SK-N-SH (cell line): ENCODE results near the gene EFNA3. TPM values are rescaled to one million over a fixed set of nuclear protein-coding genes. Genes with fewer than 3 reads are reported as not detected.

Experiments
- CTCF ChIA-PET: fragments of 300-600, 350-600 bp; formaldehyde crosslinking; extraction: SDS; loops from one replicate; lab custom pipeline; 2021; lab: Yijun Ruan, JAX
- POLR2A ChIA-PET: fragments of 350-600 bp; sonication (Branson Sonifier 250); formaldehyde crosslinking; extraction: SDS; loops from one replicate; lab custom pipeline; 2020; ENCODE audit warnings: antibody characterized with exemption, inconsistent platforms; lab: Yijun Ruan, JAX
- DNase-seq: peaks from one replicate; pipeline ENCODE4 v3.0.0; 2012
- H2AFZ ChIP-seq: fragments of 200-600 bp; sonication (generic); 2 replicates; pipeline ENCODE4 v1.8.1; 2016; ENCODE audit warnings: antibody characterized with exemption, mild to moderate bottlenecking, low read depth
- H3F3A ChIP-seq: fragments of 200-600 bp; sonication (generic); replicated peaks from 2 replicates; pipeline ENCODE3; 2016; ENCODE audit warnings: antibody characterized with exemption, mild to moderate bottlenecking; ENCODE audit not compliant: insufficient read depth
- H3K27ac ChIP-seq, 2 experiments: fragments of 200-500 bp in 1 of 2; fragments of 200-600 bp in 1 of 2; sonication (Bioruptor generic) in 1 of 2; sonication (generic), shearing (Covaris generic) in 1 of 2; 2 replicates each; pipeline versions ENCODE4 v1.5.1 to v1.6.1; 2014 to 2016; ENCODE audit warnings: low read depth in 2 of 2, inconsistent platforms in 1 of 2, low read length in 1 of 2, mild to moderate bottlenecking in 1 of 2, mixed read lengths in 1 of 2
- H3K27me3 ChIP-seq: fragments of 200-600 bp; sonication (generic), shearing (Covaris generic); 2 replicates; pipeline ENCODE4 v1.6.1; 2016; ENCODE audit warnings: mixed run types; ENCODE audit not compliant: insufficient read depth
- H3K36me3 ChIP-seq, 2 experiments: fragments of 200-500 bp in 1 of 2; fragments of 200-600 bp in 1 of 2; sonication (Bioruptor generic) in 1 of 2; sonication (generic) in 1 of 2; replicated peaks in 1 of 2; 2 replicates each; pipeline versions ENCODE3 to v1.5.1; 2014 to 2016; ENCODE audit warnings: low read length in 1 of 2, mild to moderate bottlenecking in 1 of 2; ENCODE audit not compliant: insufficient read depth in 2 of 2, control insufficient read depth in 1 of 2
- H3K4me1 ChIP-seq, 2 experiments: fragments of 200-500 bp in 1 of 2; fragments of 200-600 bp in 1 of 2; sonication (Bioruptor generic) in 1 of 2; sonication (generic), shearing (Covaris generic) in 1 of 2; 2 replicates each; pipeline versions ENCODE4 v1.5.1 to v1.6.1; 2014 to 2016; ENCODE audit warnings: low read depth in 1 of 2, low read length in 1 of 2, mixed run types in 1 of 2; ENCODE audit not compliant: insufficient read depth in 2 of 2, control insufficient read depth in 1 of 2
- H3K4me2 ChIP-seq: fragments of 200-600 bp; sonication (generic), shearing (Covaris generic); 2 replicates; pipeline ENCODE4 v1.6.1; 2017; ENCODE audit warnings: mixed run types
- H3K4me3 ChIP-seq, 2 experiments: fragments of 200-500 bp in 1 of 2; fragments of 200-600 bp in 1 of 2; sonication (Bioruptor generic) in 1 of 2; sonication (generic), shearing (Covaris generic) in 1 of 2; 2 replicates each; pipeline versions ENCODE4 v1.5.1 to v1.8.1; 2014 to 2016; ENCODE audit warnings: low read depth in 2 of 2, inconsistent platforms in 1 of 2, low read length in 1 of 2, mild to moderate bottlenecking in 1 of 2, mixed read lengths in 1 of 2, moderate library complexity in 1 of 2
- H3K79me2 ChIP-seq: fragments of 200-600 bp; sonication (generic); 2 replicates; pipeline ENCODE4 v1.8.1; 2017; ENCODE audit warnings: mild to moderate bottlenecking; ENCODE audit not compliant: insufficient read depth
- H3K9ac ChIP-seq: fragments of 200-600 bp; sonication (generic); 2 replicates; pipeline ENCODE4 v1.6.1; 2017; ENCODE audit warnings: mixed run types
- H3K9me2 ChIP-seq: fragments of 200-600 bp; sonication (generic); 2 replicates; pipeline ENCODE4 v1.6.1; 2017; ENCODE audit warnings: mixed run types
- H3K9me3 ChIP-seq: fragments of 200-600 bp; sonication (generic); 2 replicates; pipeline ENCODE4 v1.6.1; 2017; ENCODE audit warnings: mixed run types, mild to moderate bottlenecking, moderate library complexity
- H4K20me1 ChIP-seq: fragments of 200-600 bp; sonication (generic); 2 replicates; pipeline ENCODE4 v1.6.1; 2017; ENCODE audit warnings: mild to moderate bottlenecking, mixed run types; ENCODE audit not compliant: insufficient read depth
- CHD2 ChIP-seq: fragments of 150-350 bp; IDR thresholded peaks from 2 replicates; pipeline ENCODE4 v1.6.1; 2018; ENCODE audit warnings: low read length; ENCODE audit not compliant: partially characterized antibody
- FOXJ3 ChIP-seq: sonication (generic); formaldehyde crosslinking; IDR thresholded peaks from 2 replicates; pipeline ENCODE4 v1.5.1; 2020; ENCODE audit warnings: mild to moderate bottlenecking, missing genetic modification reagents
- GABPA ChIP-seq: IDR thresholded peaks from 2 replicates; pipeline ENCODE4 v1.4.0; 2012; ENCODE audit warnings: low read depth, mild to moderate bottlenecking
- GATA2 ChIP-seq: sonication (generic); formaldehyde crosslinking; IDR thresholded peaks from 2 replicates; pipeline ENCODE4 v1.5.0; 2020; ENCODE audit warnings: mild to moderate bottlenecking, missing genetic modification reagents
- JUND ChIP-seq: IDR thresholded peaks from 2 replicates; pipeline ENCODE4 v1.4.0; 2012
- MXI1 ChIP-seq: IDR thresholded peaks from 2 replicates; pipeline ENCODE4 v1.6.1; 2012; ENCODE audit warnings: mild to moderate bottlenecking, low read depth, low read length, improper control_type of control experiment
- NFIC ChIP-seq: IDR thresholded peaks from 2 replicates; pipeline ENCODE4 v1.4.0; 2012; ENCODE audit warnings: borderline replicate concordance
- POLR2AphosphoS5 ChIP-seq: IDR thresholded peaks from 2 replicates; pipeline ENCODE4 v1.6.1; 2012; ENCODE audit warnings: low read depth, low read length
- RXRA ChIP-seq: IDR thresholded peaks from 2 replicates; pipeline ENCODE4 v1.4.0; 2012; ENCODE audit warnings: low read depth, mild to moderate bottlenecking, borderline replicate concordance
- SIN3A ChIP-seq: IDR thresholded peaks from 2 replicates; pipeline ENCODE4 v1.6.1; 2012; ENCODE audit warnings: low read depth, mild to moderate bottlenecking, low read length, moderate library complexity, borderline replicate concordance
- WGBS: methylation state at CpG from one replicate; pipeline ENCODE4 v1.1.6; 2017; ENCODE audit warnings: low lambda C conversion rate; 5-methylcytosine and 5-hydroxymethylcytosine counted together
- polyA plus RNA-seq, 3 experiments: library from polyadenylated mRNA; depleted of rRNA; stranded (reverse); fragments of >200 nt; gene quantifications; 2 replicates each; pipeline ENCODE4 v1.2.3, GENCODE V29; 2012
- TF ChIP-seq, protein P1 (sequence below): IDR thresholded peaks from 2 replicates; pipeline ENCODE4 v1.4.0; 2012; ENCODE audit warnings: low read depth, borderline replicate concordance
- TF ChIP-seq, protein P2 (sequence below): IDR thresholded peaks from 2 replicates; pipeline ENCODE4 v1.4.0; 2012; ENCODE audit warnings: low read depth, borderline replicate concordance
- TF ChIP-seq, protein P3 (sequence below): IDR thresholded peaks from 2 replicates; pipeline ENCODE4; 2012
- TF ChIP-seq, protein P4 (sequence below): IDR thresholded peaks from 2 replicates; pipeline ENCODE4 v1.6.1; 2012; ENCODE audit warnings: mild to moderate bottlenecking, low read depth, low read length, moderate library complexity
- TF ChIP-seq, protein P5 (sequence below): fragments of 200-600 bp; sonication (generic); IDR thresholded peaks from 2 replicates; pipeline ENCODE4 v1.6.1; 2017; ENCODE audit warnings: antibody characterized with exemption, mild to moderate bottlenecking, moderate library complexity

EFNA3 gene
- polyA plus RNA-seq, 1 of the 3 experiments (the other 2 are of a cell fraction): 6.0 TPM

DNA sequence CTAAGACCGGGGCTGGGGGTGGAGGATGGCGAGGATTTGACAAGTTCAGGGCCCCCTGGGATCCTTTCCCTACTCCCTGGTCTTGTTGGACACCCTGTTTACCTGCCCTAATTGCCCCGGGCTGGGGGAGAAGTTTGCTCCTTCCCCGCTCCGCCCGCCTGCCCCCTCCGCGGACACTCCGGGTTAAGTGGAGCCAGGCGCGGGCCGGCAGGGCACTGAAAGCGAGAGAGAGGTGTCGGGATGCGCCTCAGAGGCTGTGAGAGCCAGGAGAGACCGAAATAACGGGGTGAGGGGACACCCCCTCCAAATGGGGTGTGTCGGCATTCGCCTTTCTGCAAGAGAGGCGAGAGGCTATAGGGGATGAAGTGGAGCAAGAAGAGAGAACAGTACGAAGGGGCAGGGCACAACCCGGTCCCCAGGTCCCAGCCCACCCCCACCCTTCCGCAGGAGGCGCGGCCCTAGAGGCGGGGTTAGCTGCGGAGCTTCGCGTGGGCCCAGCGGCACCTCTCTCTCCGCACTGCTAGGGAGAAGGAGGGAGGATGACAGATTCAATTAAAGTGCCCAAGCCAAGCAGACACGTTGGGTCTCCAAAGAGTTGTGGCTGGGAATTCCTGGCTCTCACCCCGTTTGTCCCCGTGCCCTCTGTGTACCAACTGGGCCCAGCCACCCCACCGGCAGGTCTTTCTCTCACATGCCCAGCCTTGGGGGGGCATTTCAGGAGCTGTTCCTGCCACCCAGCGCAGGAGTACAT is 3.8 kb downstream of the EFNA3 start:
- peaks cover 23% of the 10 kb centered on the region for H3K27me3 ChIP-seq
- no peaks in the 10 kb centered on the region for H4K20me1 ChIP-seq
- no peak overlapping the region for H3K27ac ChIP-seq
- H3K9me3 ChIP-seq: no peaks in the 10 kb centered on the region
- no peak overlapping the region for H3K9ac ChIP-seq
- no peak overlapping the region for H3K4me2 ChIP-seq
- no peak overlapping the region for H3K4me3 ChIP-seq
- DNase-seq: no peak
- H3K9me2 ChIP-seq: no peaks in the 10 kb centered on the region
- ChIA-PET POLR2A (no interaction called here), CTCF (interaction anchor here (1.2 to 4.3 kb wide), 4 partner anchors 9 to 33 kb away, joined by 3 to 129 read pairs (median 25); partner anchors contain the start of gene ADAM15)
- peaks cover 21 to 37% of the 10 kb centered on the region in 2 experiments; a peak in 3 of 4 replicates for H3K4me1 ChIP-seq
- no peaks in the 10 kb centered on the region for H3K79me2 ChIP-seq
- H3F3A ChIP-seq: peaks cover 7% of the 10 kb centered on the region
- H3K36me3 ChIP-seq: no peaks in the 10 kb centered on the region
- TF ChIP-seq, protein P1, sequence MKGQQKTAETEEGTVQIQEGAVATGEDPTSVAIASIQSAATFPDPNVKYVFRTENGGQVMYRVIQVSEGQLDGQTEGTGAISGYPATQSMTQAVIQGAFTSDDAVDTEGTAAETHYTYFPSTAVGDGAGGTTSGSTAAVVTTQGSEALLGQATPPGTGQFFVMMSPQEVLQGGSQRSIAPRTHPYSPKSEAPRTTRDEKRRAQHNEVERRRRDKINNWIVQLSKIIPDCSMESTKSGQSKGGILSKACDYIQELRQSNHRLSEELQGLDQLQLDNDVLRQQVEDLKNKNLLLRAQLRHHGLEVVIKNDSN: no peak
- TF ChIP-seq RXRA: no peak
- no peak for TF ChIP-seq GATA2 (CRISPR knock-in tag)
- TF ChIP-seq FOXJ3: no peak
- TF ChIP-seq NFIC: no peak
- no peak for TF ChIP-seq GABPA
- TF ChIP-seq, protein P2, sequence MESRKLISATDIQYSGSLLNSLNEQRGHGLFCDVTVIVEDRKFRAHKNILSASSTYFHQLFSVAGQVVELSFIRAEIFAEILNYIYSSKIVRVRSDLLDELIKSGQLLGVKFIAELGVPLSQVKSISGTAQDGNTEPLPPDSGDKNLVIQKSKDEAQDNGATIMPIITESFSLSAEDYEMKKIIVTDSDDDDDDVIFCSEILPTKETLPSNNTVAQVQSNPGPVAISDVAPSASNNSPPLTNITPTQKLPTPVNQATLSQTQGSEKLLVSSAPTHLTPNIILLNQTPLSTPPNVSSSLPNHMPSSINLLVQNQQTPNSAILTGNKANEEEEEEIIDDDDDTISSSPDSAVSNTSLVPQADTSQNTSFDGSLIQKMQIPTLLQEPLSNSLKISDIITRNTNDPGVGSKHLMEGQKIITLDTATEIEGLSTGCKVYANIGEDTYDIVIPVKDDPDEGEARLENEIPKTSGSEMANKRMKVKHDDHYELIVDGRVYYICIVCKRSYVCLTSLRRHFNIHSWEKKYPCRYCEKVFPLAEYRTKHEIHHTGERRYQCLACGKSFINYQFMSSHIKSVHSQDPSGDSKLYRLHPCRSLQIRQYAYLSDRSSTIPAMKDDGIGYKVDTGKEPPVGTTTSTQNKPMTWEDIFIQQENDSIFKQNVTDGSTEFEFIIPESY: no peak
- TF ChIP-seq, protein P3, sequence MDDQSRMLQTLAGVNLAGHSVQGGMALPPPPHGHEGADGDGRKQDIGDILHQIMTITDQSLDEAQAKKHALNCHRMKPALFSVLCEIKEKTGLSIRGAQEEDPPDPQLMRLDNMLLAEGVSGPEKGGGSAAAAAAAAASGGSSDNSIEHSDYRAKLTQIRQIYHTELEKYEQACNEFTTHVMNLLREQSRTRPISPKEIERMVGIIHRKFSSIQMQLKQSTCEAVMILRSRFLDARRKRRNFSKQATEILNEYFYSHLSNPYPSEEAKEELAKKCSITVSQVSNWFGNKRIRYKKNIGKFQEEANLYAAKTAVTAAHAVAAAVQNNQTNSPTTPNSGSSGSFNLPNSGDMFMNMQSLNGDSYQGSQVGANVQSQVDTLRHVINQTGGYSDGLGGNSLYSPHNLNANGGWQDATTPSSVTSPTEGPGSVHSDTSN: no peak
- TF ChIP-seq MXI1: no peak
- TF ChIP-seq CHD2: no peak
- TF ChIP-seq POLR2AphosphoS5: no peak
- TF ChIP-seq, protein P4, sequence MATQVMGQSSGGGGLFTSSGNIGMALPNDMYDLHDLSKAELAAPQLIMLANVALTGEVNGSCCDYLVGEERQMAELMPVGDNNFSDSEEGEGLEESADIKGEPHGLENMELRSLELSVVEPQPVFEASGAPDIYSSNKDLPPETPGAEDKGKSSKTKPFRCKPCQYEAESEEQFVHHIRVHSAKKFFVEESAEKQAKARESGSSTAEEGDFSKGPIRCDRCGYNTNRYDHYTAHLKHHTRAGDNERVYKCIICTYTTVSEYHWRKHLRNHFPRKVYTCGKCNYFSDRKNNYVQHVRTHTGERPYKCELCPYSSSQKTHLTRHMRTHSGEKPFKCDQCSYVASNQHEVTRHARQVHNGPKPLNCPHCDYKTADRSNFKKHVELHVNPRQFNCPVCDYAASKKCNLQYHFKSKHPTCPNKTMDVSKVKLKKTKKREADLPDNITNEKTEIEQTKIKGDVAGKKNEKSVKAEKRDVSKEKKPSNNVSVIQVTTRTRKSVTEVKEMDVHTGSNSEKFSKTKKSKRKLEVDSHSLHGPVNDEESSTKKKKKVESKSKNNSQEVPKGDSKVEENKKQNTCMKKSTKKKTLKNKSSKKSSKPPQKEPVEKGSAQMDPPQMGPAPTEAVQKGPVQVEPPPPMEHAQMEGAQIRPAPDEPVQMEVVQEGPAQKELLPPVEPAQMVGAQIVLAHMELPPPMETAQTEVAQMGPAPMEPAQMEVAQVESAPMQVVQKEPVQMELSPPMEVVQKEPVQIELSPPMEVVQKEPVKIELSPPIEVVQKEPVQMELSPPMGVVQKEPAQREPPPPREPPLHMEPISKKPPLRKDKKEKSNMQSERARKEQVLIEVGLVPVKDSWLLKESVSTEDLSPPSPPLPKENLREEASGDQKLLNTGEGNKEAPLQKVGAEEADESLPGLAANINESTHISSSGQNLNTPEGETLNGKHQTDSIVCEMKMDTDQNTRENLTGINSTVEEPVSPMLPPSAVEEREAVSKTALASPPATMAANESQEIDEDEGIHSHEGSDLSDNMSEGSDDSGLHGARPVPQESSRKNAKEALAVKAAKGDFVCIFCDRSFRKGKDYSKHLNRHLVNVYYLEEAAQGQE: no peak
- no peak for TF ChIP-seq SIN3A
- TF ChIP-seq, protein P5, sequence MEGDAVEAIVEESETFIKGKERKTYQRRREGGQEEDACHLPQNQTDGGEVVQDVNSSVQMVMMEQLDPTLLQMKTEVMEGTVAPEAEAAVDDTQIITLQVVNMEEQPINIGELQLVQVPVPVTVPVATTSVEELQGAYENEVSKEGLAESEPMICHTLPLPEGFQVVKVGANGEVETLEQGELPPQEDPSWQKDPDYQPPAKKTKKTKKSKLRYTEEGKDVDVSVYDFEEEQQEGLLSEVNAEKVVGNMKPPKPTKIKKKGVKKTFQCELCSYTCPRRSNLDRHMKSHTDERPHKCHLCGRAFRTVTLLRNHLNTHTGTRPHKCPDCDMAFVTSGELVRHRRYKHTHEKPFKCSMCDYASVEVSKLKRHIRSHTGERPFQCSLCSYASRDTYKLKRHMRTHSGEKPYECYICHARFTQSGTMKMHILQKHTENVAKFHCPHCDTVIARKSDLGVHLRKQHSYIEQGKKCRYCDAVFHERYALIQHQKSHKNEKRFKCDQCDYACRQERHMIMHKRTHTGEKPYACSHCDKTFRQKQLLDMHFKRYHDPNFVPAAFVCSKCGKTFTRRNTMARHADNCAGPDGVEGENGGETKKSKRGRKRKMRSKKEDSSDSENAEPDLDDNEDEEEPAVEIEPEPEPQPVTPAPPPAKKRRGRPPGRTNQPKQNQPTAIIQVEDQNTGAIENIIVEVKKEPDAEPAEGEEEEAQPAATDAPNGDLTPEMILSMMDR: no peak
- no peak for TF ChIP-seq JUND
- no peak overlapping the region for H2AFZ ChIP-seq
- 73% methylated on average over 34 of the region's 36 CpGs for WGBS
